Neural progenitor cell (in vitro differentiated cells): ENCODE results near the gene DKK1. TPM values are rescaled to one million over a fixed set of nuclear protein-coding genes. Genes with fewer than 3 reads are reported as not detected.

Experiments used
- DNase-seq: peaks from one replicate; pipeline ENCODE4 v3.0.0-alpha.2; 2016; ENCODE audit warnings: low spot score
- H2AFZ ChIP-seq: fragments of 200-600 bp; sonication (generic); replicated peaks from 2 replicates; pipeline ENCODE4 v1.6.1; 2016; ENCODE audit warnings: antibody characterized with exemption
- H3F3A ChIP-seq: fragments of 200-600 bp; sonication (generic); 2 replicates; pipeline ENCODE4 v1.6.1; 2016; ENCODE audit warnings: antibody characterized with exemption, low read depth
- H3K27ac ChIP-seq: fragments of 200-600 bp; sonication (generic); 2 replicates; pipeline ENCODE4 v1.5.1; 2016; ENCODE audit warnings: mild to moderate bottlenecking
- H3K27me3 ChIP-seq: fragments of 200-600 bp; sonication (generic); 2 replicates; pipeline ENCODE4 v1.6.1; 2016; ENCODE audit warnings: mild to moderate bottlenecking, moderate library complexity
- H3K36me3 ChIP-seq: fragments of 200-600 bp; sonication (generic); 2 replicates; pipeline ENCODE4 v1.5.1; 2016
- H3K4me1 ChIP-seq: fragments of 200-600 bp; sonication (generic); 2 replicates; pipeline ENCODE4 v1.6.1; 2016; ENCODE audit warnings: mixed run types
- H3K4me2 ChIP-seq: fragments of 200-600 bp; sonication (generic); 2 replicates; pipeline ENCODE4 v1.6.1; 2016
- H3K4me3 ChIP-seq: fragments of 200-600 bp; sonication (generic); 2 replicates; pipeline ENCODE4 v1.5.1; 2016
- H3K79me2 ChIP-seq: fragments of 200-600 bp; sonication (generic); 2 replicates; pipeline ENCODE4 v1.6.1; 2016; ENCODE audit warnings: low read depth
- H3K9ac ChIP-seq: fragments of 200-600 bp; sonication (generic); 2 replicates; pipeline ENCODE4 v1.6.1; 2016
- H3K9me3 ChIP-seq: fragments of 200-600 bp; sonication (generic); 2 replicates; pipeline ENCODE4 v1.5.1; 2016; ENCODE audit warnings: low read depth
- H4K20me1 ChIP-seq: fragments of 200-600 bp; sonication (generic); 2 replicates; pipeline ENCODE4 v1.6.1; 2016; ENCODE audit warnings: low read depth
- H3K27ac Mint-ChIP-seq: 3 replicates; pipeline ENCODE4 v1.8.0; 2021; ENCODE audit warnings: mixed read lengths
- H3K27me3 Mint-ChIP-seq: 2 replicates; pipeline ENCODE4 v1.8.0; 2022; ENCODE audit warnings: low read depth, mild to moderate bottlenecking, inconsistent platforms, moderate library complexity, mixed read lengths; ENCODE audit not compliant: insufficient read depth
- H3K36me3 Mint-ChIP-seq: 3 replicates; pipeline ENCODE4 v1.8.0; 2021; ENCODE audit warnings: mixed read lengths
- H3K4me1 Mint-ChIP-seq: 3 replicates; pipeline ENCODE4 v1.8.0; 2021; ENCODE audit warnings: mixed read lengths
- H3K4me3 Mint-ChIP-seq: 3 replicates; pipeline ENCODE4 v1.8.0; 2021; ENCODE audit warnings: mild to moderate bottlenecking, moderate library complexity, mixed read lengths
- H3K9me3 Mint-ChIP-seq: 3 replicates; pipeline ENCODE4 v1.8.0; 2020; ENCODE audit warnings: mixed read lengths
- EZH2 ChIP-seq: fragments of 200-600 bp; sonication (generic); IDR thresholded peaks from 2 replicates; pipeline ENCODE4 v1.6.1; 2017; ENCODE audit warnings: antibody characterized with exemption, mild to moderate bottlenecking, moderate library complexity
- EZH2phosphoT487 ChIP-seq: fragments of 200-600 bp; sonication (generic); IDR thresholded peaks from 2 replicates; pipeline ENCODE4 v1.6.1; 2017; ENCODE audit warnings: antibody characterized with exemption
- total RNA-seq: library from RNA; depleted of rRNA; stranded (reverse); fragments of >200 nt; gene quantifications from 2 replicates; pipeline ENCODE4 v1.2.3, GENCODE V29; 2015; ENCODE audit warnings: low replicate concordance
- TF ChIP-seq, protein P1 (sequence below): fragments of 200-600 bp; sonication (generic); IDR thresholded peaks from 2 replicates; pipeline ENCODE4 v1.5.1; 2017; ENCODE audit warnings: antibody characterized with exemption, mild to moderate bottlenecking

DKK1 gene
- total RNA-seq, 1 donor from 2014 or later, result 16.1 TPM

DNA sequence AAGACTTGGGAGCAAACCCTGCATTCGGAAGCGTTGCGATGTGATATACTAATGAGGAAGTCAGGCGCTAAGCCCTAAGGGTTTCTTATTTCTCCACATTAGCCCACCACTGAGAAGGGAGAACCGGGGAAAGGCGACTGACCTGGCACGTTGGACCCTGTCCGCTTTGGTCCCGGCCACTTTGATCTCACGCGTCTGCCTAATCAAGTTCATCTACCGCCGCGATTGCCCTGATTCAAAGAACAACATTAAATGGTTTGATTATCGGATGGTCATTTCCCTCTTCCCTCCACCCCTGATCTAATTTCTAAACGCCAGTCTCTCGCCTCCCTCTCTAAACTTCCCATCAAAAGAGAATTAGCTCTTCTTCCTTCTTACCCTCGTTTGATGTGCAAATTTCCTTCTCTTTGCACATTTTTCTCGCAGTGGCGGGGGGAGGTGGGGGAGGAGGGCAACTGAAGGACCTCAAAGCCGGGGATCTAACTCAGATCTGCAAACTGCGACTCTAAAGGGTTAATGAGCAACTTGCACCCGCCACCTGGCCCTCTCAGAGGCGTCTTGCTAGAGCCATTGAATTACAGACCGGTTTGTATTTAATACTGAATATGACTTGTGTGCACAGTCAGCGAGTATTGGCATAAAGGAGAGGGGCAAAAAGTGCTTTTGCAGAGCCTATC lies 687 bp upstream of the DKK1 start:
- no peaks in the 10 kb centered on the region for H3K36me3 ChIP-seq
- H3K4me2 ChIP-seq, result peak overlapping the region; percentile 78
- H3K9ac ChIP-seq, result no peak overlapping the region
- H3K4me3 Mint-ChIP-seq, result peak overlapping the region; percentile 87
- peaks cover 91% of the 10 kb centered on the region for H3K27me3 ChIP-seq
- H3K27ac ChIP-seq, result no peak overlapping the region
- H3K4me1 ChIP-seq, result peaks cover 27% of the 10 kb centered on the region
- no peak overlapping the region for H2AFZ ChIP-seq
- H4K20me1 ChIP-seq, result peaks cover 7% of the 10 kb centered on the region
- peaks cover 25% of the 10 kb centered on the region for H3F3A ChIP-seq
- no peaks in the 10 kb centered on the region for H3K9me3 Mint-ChIP-seq
- H3K36me3 Mint-ChIP-seq, result peaks cover 9% of the 10 kb centered on the region
- peak overlapping the region; percentile 42 for H3K27ac Mint-ChIP-seq
- peak; percentile 46 for DNase-seq
- peak overlapping the region; percentile 57 for H3K4me3 ChIP-seq
- peak; percentile 48 for TF ChIP-seq EZH2phosphoT487
- TF ChIP-seq, protein P1, sequence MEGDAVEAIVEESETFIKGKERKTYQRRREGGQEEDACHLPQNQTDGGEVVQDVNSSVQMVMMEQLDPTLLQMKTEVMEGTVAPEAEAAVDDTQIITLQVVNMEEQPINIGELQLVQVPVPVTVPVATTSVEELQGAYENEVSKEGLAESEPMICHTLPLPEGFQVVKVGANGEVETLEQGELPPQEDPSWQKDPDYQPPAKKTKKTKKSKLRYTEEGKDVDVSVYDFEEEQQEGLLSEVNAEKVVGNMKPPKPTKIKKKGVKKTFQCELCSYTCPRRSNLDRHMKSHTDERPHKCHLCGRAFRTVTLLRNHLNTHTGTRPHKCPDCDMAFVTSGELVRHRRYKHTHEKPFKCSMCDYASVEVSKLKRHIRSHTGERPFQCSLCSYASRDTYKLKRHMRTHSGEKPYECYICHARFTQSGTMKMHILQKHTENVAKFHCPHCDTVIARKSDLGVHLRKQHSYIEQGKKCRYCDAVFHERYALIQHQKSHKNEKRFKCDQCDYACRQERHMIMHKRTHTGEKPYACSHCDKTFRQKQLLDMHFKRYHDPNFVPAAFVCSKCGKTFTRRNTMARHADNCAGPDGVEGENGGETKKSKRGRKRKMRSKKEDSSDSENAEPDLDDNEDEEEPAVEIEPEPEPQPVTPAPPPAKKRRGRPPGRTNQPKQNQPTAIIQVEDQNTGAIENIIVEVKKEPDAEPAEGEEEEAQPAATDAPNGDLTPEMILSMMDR, result no peak
- H3K9me3 ChIP-seq, result no peaks in the 10 kb centered on the region
- no peaks in the 10 kb centered on the region for H3K27me3 Mint-ChIP-seq
- H3K4me1 Mint-ChIP-seq, result peaks cover 59% of the 10 kb centered on the region
- H3K79me2 ChIP-seq, result peaks cover 5% of the 10 kb centered on the region

DNA sequence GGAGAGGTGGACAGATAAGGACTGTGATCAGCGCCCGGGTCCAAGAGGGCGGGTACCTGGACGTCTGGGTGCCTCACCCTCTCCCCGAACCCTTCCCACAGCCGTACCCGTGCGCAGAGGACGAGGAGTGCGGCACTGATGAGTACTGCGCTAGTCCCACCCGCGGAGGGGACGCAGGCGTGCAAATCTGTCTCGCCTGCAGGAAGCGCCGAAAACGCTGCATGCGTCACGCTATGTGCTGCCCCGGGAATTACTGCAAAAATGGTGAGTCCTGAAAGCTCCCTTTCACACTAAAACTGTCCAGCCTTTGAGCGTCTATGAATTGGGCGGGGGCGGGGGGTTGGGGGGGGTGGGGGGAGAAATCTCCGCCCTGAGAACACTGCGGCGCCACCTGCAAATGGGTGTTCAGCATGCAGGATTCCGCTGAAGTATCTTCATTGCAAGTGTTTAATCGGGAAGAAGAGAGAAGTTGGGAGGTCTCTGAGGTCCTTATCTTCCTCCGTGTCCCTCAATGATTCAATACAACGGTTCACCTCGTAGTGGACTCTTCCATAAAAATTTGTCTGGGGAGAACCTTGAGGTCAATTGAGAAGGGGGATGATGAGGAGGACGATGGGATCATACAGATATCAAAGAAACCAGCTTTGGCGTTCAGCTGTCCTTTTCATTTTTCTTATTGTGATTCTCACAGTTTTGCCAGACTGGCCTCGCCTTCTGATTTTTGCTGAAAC lies 906 bp downstream of the DKK1 start:
- H3K27me3 ChIP-seq, result peaks cover 77% of the 10 kb centered on the region
- peak overlapping the region; percentile 67 for H3K27ac Mint-ChIP-seq

DNA sequence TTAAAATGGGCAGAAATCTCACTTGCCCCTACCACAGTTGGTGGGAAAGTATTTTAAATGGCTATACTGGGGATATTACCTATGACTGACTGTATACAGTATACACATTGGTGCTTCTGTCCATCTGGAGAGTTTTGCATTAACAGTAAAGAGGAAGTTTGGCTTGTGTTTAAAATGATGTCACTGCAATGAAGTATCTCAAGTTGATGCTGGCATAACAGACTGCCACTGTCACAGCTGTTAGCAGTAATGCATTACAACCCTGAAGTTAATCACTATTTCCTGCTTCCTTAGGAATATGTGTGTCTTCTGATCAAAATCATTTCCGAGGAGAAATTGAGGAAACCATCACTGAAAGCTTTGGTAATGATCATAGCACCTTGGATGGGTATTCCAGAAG lies 1.9 kb downstream of the DKK1 start:
- no peak overlapping the region for H2AFZ ChIP-seq
- peaks cover 67% of the 10 kb centered on the region for H3K27me3 ChIP-seq
- peaks cover 12% of the 10 kb centered on the region for H3K4me1 ChIP-seq
- Mint-ChIP-seq H3K27ac (no peak overlapping the region), H3K36me3 (peaks cover 9% of the 10 kb centered on the region), H3K27me3 (no peaks in the 10 kb centered on the region), H3K9me3 (no peaks in the 10 kb centered on the region), H3K4me1 (peaks cover 49% of the 10 kb centered on the region), H3K4me3 (peak overlapping the region; percentile 51)
- peak overlapping the region; percentile 57 for H3K4me3 ChIP-seq
- peaks cover 7% of the 10 kb centered on the region for H3F3A ChIP-seq
- no peaks in the 10 kb centered on the region for H3K9me3 ChIP-seq
- H3K4me2 ChIP-seq, result peak overlapping the region; percentile 78
- peaks cover 5% of the 10 kb centered on the region for H3K79me2 ChIP-seq
- no peaks in the 10 kb centered on the region for H4K20me1 ChIP-seq
- no peak for DNase-seq
- H3K27ac ChIP-seq, result no peak overlapping the region
- H3K9ac ChIP-seq, result no peak overlapping the region
- no peak for TF ChIP-seq EZH2phosphoT487
- TF ChIP-seq EZH2, result no peak
- TF ChIP-seq, protein P1, result no peak
- no peaks in the 10 kb centered on the region for H3K36me3 ChIP-seq

More for the DNA sequence above, 906 bp downstream of the DKK1 start:
- peak overlapping the region; percentile 57 for H3K4me3 ChIP-seq
- H3K27ac ChIP-seq, result no peak overlapping the region
- peaks cover 13% of the 10 kb centered on the region for H3K4me1 ChIP-seq
- peak overlapping the region; percentile 78 for H3K4me2 ChIP-seq
- H3K36me3 ChIP-seq, result no peaks in the 10 kb centered on the region
- DNase-seq, result peak; percentile 46
- H3K9me3 ChIP-seq, result no peaks in the 10 kb centered on the region
- peak overlapping the region; percentile 87 for H3K4me3 Mint-ChIP-seq
- H3K79me2 ChIP-seq, result peaks cover 5% of the 10 kb centered on the region
- TF ChIP-seq EZH2phosphoT487 (no peak), EZH2 (no peak)
- TF ChIP-seq, protein P1, result no peak
- peaks cover 49% of the 10 kb centered on the region for H3K4me1 Mint-ChIP-seq
- H3K9me3 Mint-ChIP-seq, result no peaks in the 10 kb centered on the region
- peaks cover 9% of the 10 kb centered on the region for H3F3A ChIP-seq
- no peaks in the 10 kb centered on the region for H3K27me3 Mint-ChIP-seq
- H3K36me3 Mint-ChIP-seq, result peaks cover 9% of the 10 kb centered on the region
- H4K20me1 ChIP-seq, result peaks cover under 1% of the 10 kb centered on the region
- H2AFZ ChIP-seq, result no peak overlapping the region
- H3K9ac ChIP-seq, result no peak overlapping the region
